ENCODE data around the gene UFD1. TPM values are rescaled to one million over a fixed set of nuclear protein-coding genes. Genes with fewer than 3 reads are reported as not detected.

Gene UFD1
- total and polyA plus RNA-seq, 2 of the 13 experiments (the other 11 are each of a cell fraction or from before 2014, with no cell fraction given), result 47.9 to 51.1 TPM

DNA sequence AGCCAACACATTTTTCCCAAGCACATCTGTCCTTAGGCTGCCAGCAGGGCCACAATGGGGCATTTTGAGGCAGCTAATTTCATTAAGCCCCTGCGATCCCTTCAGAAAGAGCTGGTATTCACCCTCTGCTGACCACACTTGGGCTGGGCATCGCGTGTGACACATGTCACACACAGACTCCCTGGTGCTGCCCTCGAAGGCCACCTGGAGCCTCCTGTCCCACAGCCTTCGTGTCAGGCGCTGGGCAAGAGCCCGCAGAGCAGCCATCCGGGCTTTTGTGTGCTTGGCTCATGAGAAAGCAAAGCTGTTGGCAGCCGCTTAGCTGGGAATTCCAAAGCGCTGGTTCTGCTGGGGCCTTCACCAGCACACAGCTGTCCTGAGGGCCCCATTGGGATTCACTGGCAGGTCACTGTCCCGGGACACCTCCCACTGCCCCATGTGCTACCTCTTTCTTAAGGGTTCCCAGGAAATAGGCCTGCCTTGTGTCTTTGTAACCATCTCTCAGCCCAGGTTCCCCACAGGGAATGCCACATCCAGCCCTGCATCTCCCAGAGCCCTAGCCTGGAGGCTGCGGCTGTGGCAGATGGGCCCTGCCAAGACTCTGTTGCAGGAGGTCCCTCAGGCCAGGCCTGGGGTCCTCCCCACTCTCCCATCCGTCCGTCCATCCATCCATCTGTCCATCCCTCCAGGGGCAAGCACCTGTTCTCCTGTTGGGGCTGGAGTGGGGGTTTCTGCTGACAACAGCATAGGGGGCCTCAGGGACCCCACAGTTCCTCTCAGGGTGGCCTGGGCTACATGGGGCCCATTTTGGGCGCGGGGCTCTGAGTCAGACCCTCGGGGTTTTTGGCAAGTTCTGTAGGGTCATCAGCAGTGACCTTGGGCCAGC, 40.3 kb upstream of the UFD1 start:
- Histone ChIP-seq H3K9ac (ENCODE audit: insufficient read depth, low read depth, low read length) (no peak overlapping the region), H3K79me2 (ENCODE audit: insufficient read depth, low read length) (no peaks in the 10 kb centered on the region), H3K27ac (ENCODE audit: extremely low read length, insufficient read depth, low read length) (no peak overlapping the region), H3K9me3 (ENCODE audit: low read length) (no peaks in the 10 kb centered on the region), H3K4me2 (ENCODE audit: low read depth, low read length) (no peak overlapping the region), H4K20me1 (ENCODE audit: insufficient read depth, low read length) (no peaks in the 10 kb centered on the region), H3K36me3 (replicated peaks in 1 of 2; ENCODE audit: control insufficient read depth in 1 of 2, insufficient read depth in 2 of 2, low read length in 2 of 2) (peaks cover 3 to 19% of the 10 kb centered on the region in 2 experiments; a peak in 3 of 5 replicates), H3K4me1 (ENCODE audit: insufficient read depth, low read length) (no peaks in the 10 kb centered on the region), H3K4me3 (replicated peaks in 1 of 3; ENCODE audit: insufficient read depth in 1 of 3, low read depth in 2 of 3, low read length in 3 of 3) (no peak overlapping the region), H3K27me3 (ENCODE audit: control insufficient read depth in 1 of 2, insufficient read depth in 2 of 2, low read length in 2 of 2) (no peaks in the 10 kb centered on the region), H2AFZ (ENCODE audit: low read length) (no peak overlapping the region)
- no peak for FAIRE-seq
- no peak for ATAC-seq
- POLR2A ChIA-PET, result no interaction called here
- no peak for DNase-seq (ENCODE audit: low spot score)
- WGBS (ENCODE audit: low lambda C conversion rate), result 100% methylated on average over 7 of the region's 17 CpGs
- no TSS peak for BruUV-seq (replicated peaks)
- intact Hi-C loops (cut with micrococcal nuclease; ENCODE audit: unreplicated experiment) (no loop called here), in situ Hi-C loops (cut with HindIII; ENCODE audit: extremely low pct_ligation_motif_present, low pct_unique_long_range_greater_than_20kb) (no loop called here)
- CTCF ChIA-PET (ENCODE audit: low intra/inter-chr PET ratio, low total read pairs), result no interaction called here
- TF ChIP-seq ZEB1 (IDR thresholded peaks at IDR 0.05; ENCODE audit: insufficient replicate concordance, low read depth) (no peak), KDM5B (CRISPR knock-in tag; IDR thresholded peaks at IDR 0.05; ENCODE audit: borderline replicate concordance) (no peak), SPEN (CRISPR knock-in tag; IDR thresholded peaks at IDR 0.05; ENCODE audit: low read depth) (no peak)
- TF ChIP-seq, protein P1, sequence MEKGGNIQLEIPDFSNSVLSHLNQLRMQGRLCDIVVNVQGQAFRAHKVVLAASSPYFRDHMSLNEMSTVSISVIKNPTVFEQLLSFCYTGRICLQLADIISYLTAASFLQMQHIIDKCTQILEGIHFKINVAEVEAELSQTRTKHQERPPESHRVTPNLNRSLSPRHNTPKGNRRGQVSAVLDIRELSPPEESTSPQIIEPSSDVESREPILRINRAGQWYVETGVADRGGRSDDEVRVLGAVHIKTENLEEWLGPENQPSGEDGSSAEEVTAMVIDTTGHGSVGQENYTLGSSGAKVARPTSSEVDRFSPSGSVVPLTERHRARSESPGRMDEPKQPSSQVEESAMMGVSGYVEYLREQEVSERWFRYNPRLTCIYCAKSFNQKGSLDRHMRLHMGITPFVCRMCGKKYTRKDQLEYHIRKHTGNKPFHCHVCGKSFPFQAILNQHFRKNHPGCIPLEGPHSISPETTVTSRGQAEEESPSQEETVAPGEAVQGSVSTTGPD (CRISPR knock-in tag; IDR thresholded peaks at IDR 0.05), result no peak
- TF ChIP-seq, protein P2, sequence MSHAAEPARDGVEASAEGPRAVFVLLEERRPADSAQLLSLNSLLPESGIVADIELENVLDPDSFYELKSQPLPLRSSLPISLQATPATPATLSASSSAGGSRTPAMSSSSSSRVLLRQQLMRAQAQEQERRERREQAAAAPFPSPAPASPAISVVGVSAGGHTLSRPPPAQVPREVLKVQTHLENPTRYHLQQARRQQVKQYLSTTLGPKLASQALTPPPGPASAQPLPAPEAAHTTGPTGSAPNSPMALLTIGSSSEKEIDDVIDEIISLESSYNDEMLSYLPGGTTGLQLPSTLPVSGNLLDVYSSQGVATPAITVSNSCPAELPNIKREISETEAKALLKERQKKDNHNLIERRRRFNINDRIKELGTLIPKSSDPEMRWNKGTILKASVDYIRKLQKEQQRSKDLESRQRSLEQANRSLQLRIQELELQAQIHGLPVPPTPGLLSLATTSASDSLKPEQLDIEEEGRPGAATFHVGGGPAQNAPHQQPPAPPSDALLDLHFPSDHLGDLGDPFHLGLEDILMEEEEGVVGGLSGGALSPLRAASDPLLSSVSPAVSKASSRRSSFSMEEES (CRISPR knock-in tag; IDR thresholded peaks at IDR 0.05), result no peak

Data from HepG2 (cell line).